Ovary (tissue), 9 donors: ENCODE measurements around the gene CAMK2N2. TPM values are rescaled to one million over a fixed set of nuclear protein-coding genes. Genes with fewer than 3 reads are reported as not detected.
A peak's percentile ranks its signal among the peaks of the same experiment; 100 is the strongest.

Source experiments
- DNase-seq, 5 donors: peaks; one replicate each; pipeline ENCODE4 v3.0.0-alpha.2; 2019 to 2020
- H3K27ac ChIP-seq, 2 donors: fragments of 200-600 bp; one replicate each; pipeline versions ENCODE4 v1.5.1 to v1.8.0; 2019 to 2022
- H3K27me3 ChIP-seq: fragments of 200-600 bp; one replicate; pipeline ENCODE4 v1.8.0; 2022
- H3K36me3 ChIP-seq: fragments of 200-600 bp; sonication (generic); one replicate; pipeline ENCODE4 v1.5.1; 2019
- H3K4me1 ChIP-seq: one replicate; pipeline ENCODE4 v1.8.1; 2013; ENCODE audit warnings: mild to moderate bottlenecking, moderate library complexity; ENCODE audit not compliant: insufficient read depth
- H3K4me3 ChIP-seq: fragments of 200-600 bp; sonication (generic); one replicate; pipeline ENCODE4 v1.5.1; 2017
- H3K9me3 ChIP-seq, 2 donors: fragments of 200-600 bp in 1 of 2; sonication (generic) in 1 of 2; one replicate each; pipeline versions ENCODE4 v1.5.1 to v1.8.1; 2013 to 2019; ENCODE audit warnings: mild to moderate bottlenecking in 1 of 2, moderate library complexity in 1 of 2
- EP300 ChIP-seq: sonication (generic); formaldehyde crosslinking; IDR thresholded peaks from one replicate; pipeline ENCODE4 v1.6.1; 2017; ENCODE audit warnings: antibody characterized with exemption
- POLR2A ChIP-seq: fragments of 450-650 bp; IDR thresholded peaks from one replicate; pipeline ENCODE4 v1.6.1; 2017; ENCODE audit warnings: antibody characterized with exemption, mild to moderate bottlenecking, moderate library complexity
- WGBS, 3 donors: extraction: QIAGEN DNeasy Blood & Tissue Kit in 1 of 3; methylation state at CpG; one replicate each; pipeline versions ENCODE4 v1.1.5 to v1.1.7; 2013 to 2017; 5-methylcytosine and 5-hydroxymethylcytosine counted together
- intact Hi-C, 4 donors: fragments of 100-400 bp; cut with DNase I; formaldehyde crosslinking; loops; one replicate each; pipeline versions ENCODE4 v1.11.0 to v1.15.1; 2022 to 2023
- polyA plus RNA-seq, 2 donors: library from polyadenylated mRNA; stranded (reverse); fragments of 200-250 nt in 1 of 2; fragments of 350-450 nt in 1 of 2; fragmentation: Illumina TruSeq in 1 of 2; extraction: RNeasy Lipid Tissue Mini Kit (QIAGEN cat#74804) in 1 of 2; gene quantifications; one replicate each; pipeline ENCODE4 v1.2.3, GENCODE V29; 2013 to 2014
- total RNA-seq, 7 donors: library from RNA; depleted of rRNA in 2 of 7; stranded (reverse); fragments of >200 nt in 2 of 7; fragmentation: NEBNext Ultra II Directional in 3 of 7; extraction: Animal tissue kit (Norgen Biotek cat#: 25700) in 3 of 7; gene quantifications; one replicate each; pipeline versions ENCODE4 v1.1.0 to v1.2.4, GENCODE V29; 2016 to 2023
- TF ChIP-seq, protein P1 (sequence below), 3 donors: fragments of 450-650 bp in 2 of 3; fragments of 200-600 bp in 1 of 3; IDR thresholded peaks; one replicate each; pipeline versions ENCODE4 v1.5.1 to v1.8.0; 2016 to 2022; ENCODE audit warnings: antibody characterized with exemption in 3 of 3, mild to moderate bottlenecking in 1 of 3
- donor health status: DM: no; HTN: no; CAD: no; lungs with moderate emphysema.
- donor health status: DM: no; HTN: no; CAD: no.
- donor health status: Bipolar disorder and iron deficiency.
- donor health status: DM: yes; HTN: yes; CAD: no.
- donor health status: DM: no; HTN: no; CAD: no.
- donor health status: DM: yes; HTN: yes; CAD: no.

CAMK2N2 gene
- total and polyA plus RNA-seq, 9 donors, result 0.08 to 0.26 (median 0.18) TPM; not detected in 5

DNA sequence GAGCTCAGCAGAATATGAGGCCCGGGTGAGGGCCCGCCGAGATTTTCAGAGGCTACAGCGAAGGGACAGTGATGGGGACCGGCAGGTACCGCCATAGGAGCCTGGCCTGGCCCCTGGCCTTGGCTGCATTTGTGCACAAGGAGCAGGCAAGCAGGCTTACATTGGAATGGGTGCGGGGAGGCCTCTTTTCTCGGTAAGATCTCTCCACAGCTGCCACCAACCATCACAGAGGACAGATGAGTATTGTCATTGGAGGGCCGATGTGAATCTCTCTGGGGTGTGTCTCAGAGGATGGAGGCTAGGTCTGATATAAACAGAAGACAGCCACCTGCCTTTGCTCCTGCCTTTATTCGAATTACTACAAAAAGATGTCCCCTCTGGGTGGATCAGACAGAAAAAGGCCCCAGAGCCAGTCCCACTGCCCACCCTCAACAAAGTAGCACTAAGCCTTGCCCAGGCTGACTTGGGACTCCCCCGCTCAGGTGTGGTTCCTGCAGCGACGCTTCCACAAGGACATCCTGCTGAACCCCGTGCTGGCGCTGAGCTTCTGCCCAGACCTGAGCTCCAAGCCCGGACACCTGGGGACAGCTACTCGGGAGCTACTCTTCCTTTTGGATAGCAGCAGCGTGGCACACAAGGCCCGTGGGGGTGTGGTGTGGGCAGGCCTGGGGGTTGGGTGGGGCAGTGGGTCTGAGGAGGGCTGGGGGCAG, 26.5 kb downstream of the CAMK2N2 start:
- peaks cover 4% of the 10 kb centered on the region for H3K4me1 ChIP-seq
- TF ChIP-seq EP300, result no peak
- no peak for TF ChIP-seq POLR2A
- TF ChIP-seq, protein P1, sequence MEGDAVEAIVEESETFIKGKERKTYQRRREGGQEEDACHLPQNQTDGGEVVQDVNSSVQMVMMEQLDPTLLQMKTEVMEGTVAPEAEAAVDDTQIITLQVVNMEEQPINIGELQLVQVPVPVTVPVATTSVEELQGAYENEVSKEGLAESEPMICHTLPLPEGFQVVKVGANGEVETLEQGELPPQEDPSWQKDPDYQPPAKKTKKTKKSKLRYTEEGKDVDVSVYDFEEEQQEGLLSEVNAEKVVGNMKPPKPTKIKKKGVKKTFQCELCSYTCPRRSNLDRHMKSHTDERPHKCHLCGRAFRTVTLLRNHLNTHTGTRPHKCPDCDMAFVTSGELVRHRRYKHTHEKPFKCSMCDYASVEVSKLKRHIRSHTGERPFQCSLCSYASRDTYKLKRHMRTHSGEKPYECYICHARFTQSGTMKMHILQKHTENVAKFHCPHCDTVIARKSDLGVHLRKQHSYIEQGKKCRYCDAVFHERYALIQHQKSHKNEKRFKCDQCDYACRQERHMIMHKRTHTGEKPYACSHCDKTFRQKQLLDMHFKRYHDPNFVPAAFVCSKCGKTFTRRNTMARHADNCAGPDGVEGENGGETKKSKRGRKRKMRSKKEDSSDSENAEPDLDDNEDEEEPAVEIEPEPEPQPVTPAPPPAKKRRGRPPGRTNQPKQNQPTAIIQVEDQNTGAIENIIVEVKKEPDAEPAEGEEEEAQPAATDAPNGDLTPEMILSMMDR (IDR thresholded peaks at IDR 0.05), result no peak
- H3K4me3 ChIP-seq, result no peak overlapping the region
- WGBS, 3 donors, result 78 to 85% (median 79%) methylated on average over 18 to 19 of the region's 19 CpGs
- intact Hi-C loops, result loop anchor here in 1 of 4 donors (5.0 kb wide), 1 partner anchor 703 kb away; no protein-coding TSS in a partner anchor
- H3K36me3 ChIP-seq, result no peaks in the 10 kb centered on the region
- H3K9me3 ChIP-seq, result no peaks in the 10 kb centered on the region
- H3K27me3 ChIP-seq, result no peaks in the 10 kb centered on the region
- DNase-seq, result no peak
- H3K27ac ChIP-seq, result no peak overlapping the region

DNA sequence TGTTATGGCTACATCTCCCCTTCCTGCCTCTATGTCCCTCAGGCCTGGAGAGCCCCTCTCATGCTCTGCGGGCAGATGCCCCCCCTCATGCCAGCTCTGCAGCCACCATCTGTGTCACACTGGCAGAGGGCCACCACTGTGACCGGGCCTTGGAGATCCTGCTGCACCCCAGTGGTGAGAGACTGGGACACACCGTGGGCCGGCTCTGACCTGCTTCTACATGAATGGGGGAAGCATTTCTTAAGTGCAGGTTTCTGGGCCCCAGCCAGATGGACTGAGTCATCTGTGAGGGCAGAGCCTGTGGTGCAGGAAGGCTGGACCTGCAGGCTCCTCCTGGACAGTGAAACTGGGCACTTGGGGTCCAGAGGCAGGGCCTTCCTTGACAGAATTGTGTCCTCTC, 27.1 kb downstream of the CAMK2N2 start:
- 30 to 36% (median 32%) methylated on average over 4 of the region's 4 CpGs for WGBS, 3 donors
- Histone ChIP-seq H3K9me3 (no peaks in the 10 kb centered on the region), H3K27ac (no peak overlapping the region), H3K27me3 (no peaks in the 10 kb centered on the region), H3K4me1 (peaks cover 6% of the 10 kb centered on the region), H3K36me3 (no peaks in the 10 kb centered on the region), H3K4me3 (no peak overlapping the region)
- TF ChIP-seq POLR2A, result no peak
- TF ChIP-seq, protein P1 (IDR thresholded peaks at IDR 0.05), result no peak
- no peak for TF ChIP-seq EP300
- intact Hi-C loops, result no loop called here
- peak in 3 of 5 donors; percentile 62 to 69 (median 67) for DNase-seq

DNA sequence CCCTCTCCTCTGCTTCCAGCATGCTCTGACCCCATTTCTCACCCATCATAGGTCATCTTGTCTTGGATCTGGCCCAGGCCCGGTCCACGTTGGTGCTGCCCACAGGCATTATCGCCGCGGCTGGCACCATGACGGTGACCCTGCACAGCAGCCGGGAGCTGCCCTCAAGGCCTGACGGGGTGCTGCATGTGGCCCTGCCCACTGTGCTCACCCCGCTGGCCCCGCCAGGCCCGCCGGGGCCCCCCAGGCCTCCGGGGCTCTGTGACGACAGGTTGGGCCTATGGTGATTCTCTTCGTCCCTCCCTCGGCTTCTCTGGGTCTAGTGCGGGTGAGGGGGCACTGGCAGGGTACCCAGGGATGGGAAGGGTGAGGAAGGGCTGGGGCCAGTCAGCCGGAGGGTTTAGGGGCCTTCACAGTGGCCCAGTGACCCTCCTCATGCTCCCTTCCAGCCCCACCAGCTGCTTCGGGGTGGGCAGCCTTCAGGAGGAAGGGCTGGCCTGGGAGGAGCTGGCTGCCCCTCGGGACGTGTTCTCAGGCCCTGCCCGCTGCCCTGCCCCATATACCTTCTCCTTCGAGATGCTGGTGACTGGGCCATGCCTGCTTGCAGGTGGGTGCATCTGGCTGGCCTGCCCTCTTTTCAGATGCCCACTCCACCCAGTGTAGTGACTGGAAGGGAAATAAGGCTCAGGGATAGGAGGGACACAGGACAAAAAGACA, 28.1 kb downstream of the CAMK2N2 start:
- no peak for TF ChIP-seq EP300
- TF ChIP-seq, protein P1 (IDR thresholded peaks at IDR 0.05), result no peak
- TF ChIP-seq POLR2A, result no peak
- Histone ChIP-seq H3K27me3 (no peaks in the 10 kb centered on the region), H3K27ac (no peak overlapping the region), H3K36me3 (no peaks in the 10 kb centered on the region), H3K9me3 (no peaks in the 10 kb centered on the region), H3K4me1 (peaks cover 6% of the 10 kb centered on the region), H3K4me3 (no peak overlapping the region)
- WGBS, 3 donors, result 79 to 84% (median 79%) methylated on average over 23 of the region's 23 CpGs
- intact Hi-C loops, result no loop called here
- DNase-seq, result no peak

DNA sequence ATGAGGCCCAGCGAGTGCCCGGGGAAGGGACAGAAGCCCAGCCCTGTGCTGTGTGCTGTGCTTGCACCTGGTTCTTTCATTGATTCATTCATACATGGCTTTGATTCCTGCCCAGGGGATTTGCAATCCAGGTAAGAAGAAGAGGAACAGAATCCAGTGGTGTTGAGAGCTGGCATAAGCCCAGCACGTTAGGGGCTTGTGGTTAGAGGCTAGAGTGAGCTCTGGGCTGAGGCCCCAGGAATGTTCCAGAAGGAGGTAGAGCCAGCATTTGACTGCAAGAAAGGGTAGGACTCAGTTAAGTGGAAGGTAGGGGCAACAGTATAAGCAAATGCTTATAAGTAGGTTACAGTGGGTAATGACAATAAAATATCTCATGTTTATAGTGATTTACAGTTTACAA, 29.7 kb downstream of the CAMK2N2 start:
- Histone ChIP-seq H3K4me3 (no peak overlapping the region), H3K27me3 (no peaks in the 10 kb centered on the region), H3K27ac (no peak overlapping the region), H3K9me3 (no peaks in the 10 kb centered on the region), H3K36me3 (no peaks in the 10 kb centered on the region), H3K4me1 (peaks cover 6% of the 10 kb centered on the region)
- intact Hi-C loops, result no loop called here
- TF ChIP-seq POLR2A, result no peak
- DNase-seq, result no peak
- WGBS, 3 donors, result 44 to 55% (median 55%) methylated on average over 3 of the region's 3 CpGs
